ENCODE results near the gene TSPAN18.
A peak's percentile ranks its signal among the peaks of the same experiment; 100 is the strongest.

Gene TSPAN18

GRCh38 chr11:44761551-44761961, 34.8 kb downstream of the TSPAN18 start:
- DNase-seq: no peak

DNA sequence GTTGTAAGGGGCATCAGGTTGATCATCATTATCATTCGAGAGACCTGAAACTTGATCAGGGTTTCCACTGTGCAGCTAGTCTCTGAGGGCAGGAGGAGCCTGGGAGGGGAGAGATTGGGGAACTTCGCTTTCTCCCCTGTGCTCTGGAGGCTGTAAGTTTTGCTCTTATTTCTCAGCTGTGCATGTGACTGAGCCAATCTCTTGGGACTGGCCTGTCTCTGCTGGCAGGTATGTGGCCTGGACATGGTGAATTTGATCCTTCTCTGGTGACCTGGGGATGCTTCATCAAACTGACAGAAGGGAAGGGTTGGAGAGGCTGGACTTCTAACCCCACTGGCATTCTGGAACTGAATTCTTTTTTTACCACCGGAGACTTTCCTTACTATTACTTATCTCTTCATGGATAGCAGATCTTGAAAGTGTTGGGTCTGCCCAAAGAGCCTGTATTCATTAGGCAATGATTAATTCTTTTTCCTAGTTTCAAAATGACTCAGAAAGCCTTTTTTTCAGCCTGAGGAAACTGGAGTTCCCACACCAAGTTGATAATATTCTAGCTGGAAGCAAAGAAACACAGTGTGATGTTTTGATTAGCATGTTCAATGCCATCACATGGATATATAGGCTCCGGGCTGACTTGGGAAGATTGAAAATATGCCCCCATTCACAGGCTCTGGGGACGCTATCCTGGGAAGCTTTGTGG, 36.5 kb downstream of the TSPAN18 start:
- DNase-seq: no peak

GRCh38 chr11:44764583-44764982, 37.8 kb downstream of the TSPAN18 start:
- DNase-seq: no peak

GRCh38 chr11:44765026-44765595, 38.3 kb downstream of the TSPAN18 start:
- no peak for DNase-seq

- no peak for DNase-seq
Measured at GRCh38 chr11:44765676-44766075, 38.9 kb downstream of the TSPAN18 start.

DNA sequence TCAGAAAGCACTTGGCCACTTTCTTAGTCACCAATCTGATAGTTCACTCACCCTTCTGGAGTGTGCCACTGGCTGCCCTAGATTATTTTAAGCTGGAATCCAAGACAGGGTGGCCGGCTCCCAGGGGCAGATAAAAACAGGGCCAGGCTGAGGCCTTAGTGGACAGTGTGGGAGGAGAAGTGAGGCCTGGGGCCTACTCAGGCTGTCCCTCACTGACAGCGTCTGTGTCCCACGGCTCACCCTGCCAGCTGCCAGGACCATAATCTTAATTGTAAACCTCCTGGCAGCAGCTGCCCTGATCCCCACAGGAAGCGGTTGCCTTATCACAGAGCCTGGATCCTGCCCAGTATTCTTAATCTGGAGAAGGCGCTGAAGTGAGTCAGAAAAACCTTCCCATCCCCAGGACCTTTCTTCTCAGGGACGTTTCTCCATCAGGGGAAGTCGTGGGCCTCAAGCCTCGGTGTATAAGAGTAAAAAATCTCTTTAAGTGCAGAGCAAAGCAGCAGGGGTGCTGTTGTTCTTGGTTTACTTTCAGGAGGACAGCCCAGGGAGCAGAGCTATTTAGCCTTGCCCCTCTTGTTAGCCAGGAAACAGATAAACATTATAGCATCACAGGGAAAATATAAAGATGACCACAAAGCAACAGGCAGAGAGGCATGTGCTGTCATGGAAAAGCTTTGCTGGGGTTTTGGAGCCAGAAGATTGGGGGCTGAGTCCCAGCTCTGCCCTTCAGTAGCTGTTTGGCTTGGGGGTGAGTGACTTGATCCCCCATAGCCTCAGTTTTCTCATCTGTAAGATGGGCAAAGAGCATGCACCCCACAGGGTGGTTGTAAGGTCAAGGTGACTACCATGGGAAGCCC, 39.6 kb downstream of the TSPAN18 start:
- no peak for DNase-seq

GRCh38 chr11:44766972-44767278, 40.2 kb downstream of the TSPAN18 start:
- DNase-seq: no peak

GRCh38 chr11:44767421-44767820, 40.7 kb downstream of the TSPAN18 start:
- DNase-seq: no peak

DNA sequence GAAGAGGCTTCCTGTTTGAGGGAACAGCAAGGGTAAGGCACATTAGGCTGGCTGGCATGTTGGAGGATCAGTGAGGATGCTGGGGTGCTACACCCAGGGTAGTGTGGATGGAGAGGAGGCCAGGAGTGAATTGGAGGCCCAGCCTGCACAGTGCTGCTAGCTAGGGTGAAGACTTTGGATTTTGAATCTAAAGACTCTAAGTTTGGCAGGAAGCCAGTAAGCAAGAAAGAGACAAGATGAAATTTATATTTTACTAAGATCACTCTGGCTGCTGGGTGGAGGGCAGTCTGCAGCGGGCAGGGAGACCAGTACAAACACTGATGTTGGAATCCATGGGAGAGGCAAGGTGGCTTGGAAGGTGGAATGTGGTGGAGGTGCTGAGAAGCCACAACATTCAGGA, 43.6 kb downstream of the TSPAN18 start:
- DNase-seq: no peak

- DNase-seq: no peak
Measured at GRCh38 chr11:44771252-44771734, 44.5 kb downstream of the TSPAN18 start.

DNA sequence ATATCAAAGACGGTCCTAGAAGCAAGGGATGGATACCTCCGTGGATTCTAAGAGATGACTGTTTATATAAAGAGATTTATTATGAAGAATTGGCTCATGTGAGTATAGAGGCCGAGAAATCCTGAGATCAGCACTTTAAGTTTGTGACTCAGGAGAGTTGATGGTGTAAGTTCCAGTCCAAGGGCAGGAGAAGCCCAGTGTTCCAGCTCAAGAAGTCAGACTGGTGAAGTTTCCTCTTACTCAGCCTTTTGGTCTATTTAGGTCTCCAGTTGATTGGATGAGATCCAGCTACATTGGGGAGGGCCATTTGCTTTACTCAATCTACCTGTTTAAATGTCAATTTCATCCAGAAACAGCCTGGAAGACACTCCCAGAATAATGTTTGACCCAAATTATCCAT, 45.1 kb downstream of the TSPAN18 start:
- DNase-seq: no peak

DNA sequence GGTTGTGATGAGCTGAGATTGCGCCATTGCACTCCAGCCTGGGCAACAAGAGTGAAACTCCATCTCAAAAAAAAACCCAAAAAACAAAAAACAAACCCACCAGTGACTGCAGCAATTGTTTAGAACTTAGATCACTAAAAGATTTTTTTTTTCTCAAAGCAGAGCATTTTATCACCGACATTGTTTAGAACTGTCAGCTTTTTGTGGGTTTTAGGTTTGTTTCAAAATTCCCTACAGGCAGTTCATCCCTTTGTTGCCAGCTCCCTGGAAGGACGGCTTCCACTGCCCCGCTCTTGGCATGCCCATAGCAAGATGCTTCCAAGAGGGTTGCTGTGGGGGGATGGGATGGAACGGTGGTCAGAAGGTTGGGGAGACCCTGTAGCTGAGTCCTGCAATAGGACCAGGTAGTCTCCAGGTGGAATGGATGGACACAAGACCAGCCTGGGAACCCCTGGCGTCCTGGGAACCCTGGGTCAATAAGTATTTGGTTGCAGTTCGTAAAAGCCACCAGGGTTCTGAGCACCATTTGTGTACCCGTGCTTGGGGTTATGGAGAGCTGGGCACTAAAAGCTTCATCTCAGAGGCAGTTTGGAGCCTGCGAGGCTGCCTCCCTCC, 46.7 kb downstream of the TSPAN18 start:
- DNase-seq: no peak

DNA sequence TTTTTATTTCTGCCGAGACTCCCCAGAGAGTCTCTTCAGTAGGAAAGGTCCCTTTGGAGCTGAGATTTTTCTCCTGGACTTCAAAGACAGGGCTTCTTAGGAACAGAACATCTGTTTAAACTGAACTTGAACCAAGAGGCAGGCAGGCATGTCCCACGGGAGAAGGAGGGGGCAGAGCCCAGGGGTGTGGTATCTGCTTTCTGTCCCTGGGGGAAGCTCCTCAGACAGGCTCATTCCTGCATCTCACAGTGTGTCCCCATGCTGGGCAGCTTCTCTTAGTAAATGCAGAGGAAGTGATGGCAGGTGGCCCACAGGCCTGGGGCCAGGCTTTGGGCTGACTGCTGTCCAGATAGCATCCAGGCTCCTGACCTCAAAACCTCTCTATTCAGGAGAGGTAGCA, 47.3 kb downstream of the TSPAN18 start:
- peak; percentile 84 for DNase-seq

GRCh38 chr11:44774731-44775130, 48.0 kb downstream of the TSPAN18 start:
- no peak for DNase-seq

DNA sequence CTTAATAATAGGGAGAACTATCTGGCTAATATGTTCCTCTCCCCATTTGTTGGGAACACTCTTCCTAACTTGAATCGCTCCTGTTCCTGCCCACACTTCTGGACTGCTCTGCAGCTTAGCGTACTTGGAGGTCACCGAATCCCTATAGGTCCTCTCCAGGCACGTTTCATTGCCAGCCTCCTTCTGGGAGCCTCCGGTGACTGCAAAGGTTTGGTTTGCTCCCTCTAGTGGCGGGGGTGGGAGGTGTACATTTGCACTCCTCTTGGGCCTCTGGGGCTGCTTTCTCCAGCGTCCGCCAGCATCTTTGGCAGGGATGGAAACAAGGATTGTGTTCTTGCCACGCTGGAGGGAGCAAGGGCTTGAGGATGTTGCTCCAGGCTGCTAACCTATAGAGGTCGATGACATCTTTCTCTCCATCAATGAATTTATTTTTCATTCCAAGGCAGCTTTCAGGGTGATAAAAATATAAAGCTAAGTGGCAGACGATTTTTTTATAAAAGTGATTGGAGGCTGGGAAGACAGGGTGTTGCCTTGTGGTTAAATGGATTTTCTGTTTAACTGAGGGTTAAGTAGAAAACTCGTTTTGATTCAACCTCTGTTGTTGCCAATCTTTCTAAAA, 48.7 kb downstream of the TSPAN18 start:
- DNase-seq: peak; percentile 41

DNA sequence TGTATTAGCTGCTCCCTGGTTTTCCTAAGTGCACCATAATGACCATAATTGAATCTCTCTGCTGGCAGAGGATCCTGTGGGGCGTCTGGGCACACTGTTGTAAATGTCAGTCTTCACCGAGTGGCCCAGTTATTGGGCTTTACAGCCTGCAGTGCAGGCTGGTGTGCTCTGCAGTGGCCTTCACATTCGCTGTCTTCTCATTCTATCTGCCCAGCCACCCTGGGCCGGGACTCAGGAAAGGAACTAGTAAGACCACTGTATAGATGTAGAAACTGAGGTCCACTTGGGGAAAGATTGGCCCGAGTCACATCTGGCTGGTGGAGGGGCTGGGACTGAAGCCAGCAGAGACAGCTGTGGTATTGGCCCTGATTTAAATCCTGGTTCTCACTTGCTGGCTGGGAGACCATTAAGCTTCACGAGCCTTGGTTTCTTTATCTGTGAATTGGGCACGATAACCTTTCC, 49.3 kb downstream of the TSPAN18 start:
- no peak for DNase-seq

- no peak for DNase-seq
Measured at GRCh38 chr11:44776551-44777208, 49.9 kb downstream of the TSPAN18 start.

GRCh38 chr11:44777209-44778194, 50.7 kb downstream of the TSPAN18 start:
- DNase-seq: peak; percentile 85

DNA sequence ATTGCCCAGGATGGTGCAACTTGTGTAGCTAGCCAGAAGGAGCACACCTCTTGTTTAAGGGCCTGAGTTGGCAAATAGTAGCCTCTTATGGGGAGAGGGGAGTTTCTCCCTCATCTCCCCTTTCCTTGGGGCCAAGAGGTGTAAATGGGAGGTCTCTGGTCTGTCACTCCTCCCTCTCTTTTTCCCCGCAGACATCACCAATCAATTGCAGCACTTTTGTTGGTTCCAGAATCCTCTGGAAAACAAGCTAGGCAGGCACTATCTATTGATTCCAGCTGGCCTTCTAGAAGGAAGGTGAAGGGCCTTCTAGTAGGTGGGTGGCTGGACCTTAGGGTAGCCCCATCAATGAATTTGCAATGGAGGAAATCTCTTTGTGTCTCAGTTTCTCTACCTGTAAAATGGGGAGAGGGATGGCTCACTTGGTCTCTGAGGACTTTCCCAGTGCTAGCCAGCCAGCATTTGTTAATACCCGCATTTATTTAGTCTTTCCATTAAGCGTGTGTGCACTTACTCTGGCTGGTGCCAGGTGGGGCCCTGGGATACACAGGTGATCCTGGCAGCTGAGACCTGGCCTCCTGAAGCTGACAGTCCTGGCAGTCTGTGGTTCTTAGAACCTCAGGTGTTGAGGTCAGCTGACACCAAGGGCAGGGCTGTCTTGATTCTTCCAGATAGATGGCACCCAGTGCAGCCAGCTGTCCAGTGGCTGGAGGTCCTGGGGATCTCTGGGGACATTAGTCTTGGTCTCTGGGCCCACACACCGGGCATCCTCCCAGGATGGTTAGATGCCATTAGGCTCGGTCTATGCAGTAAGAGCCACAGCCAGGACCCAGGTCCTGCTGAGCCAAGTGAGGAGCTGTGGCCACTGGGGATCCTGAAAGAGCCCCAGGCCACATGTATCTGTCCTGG, 51.7 kb downstream of the TSPAN18 start:
- no peak for DNase-seq
